PFSK-1 (cell line): ENCODE data around the gene CEMIP2.

Experiments
- FOXP2 ChIP-seq: optimal IDR thresholded peaks from 2 replicates; pipeline ENCODE3; 2011; ENCODE audit warnings: borderline replicate concordance, control low read depth, inconsistent platforms; ENCODE audit not compliant: insufficient read depth; ENCODE audit errors: extremely low read length, extremely low read depth
- POLR2AphosphoS5 ChIP-seq: IDR thresholded peaks from 2 replicates; pipeline ENCODE4 v1.6.1; 2012; ENCODE audit warnings: low read depth, mild to moderate bottlenecking, control low read depth, low read length, moderate library complexity
- SIN3A ChIP-seq: IDR thresholded peaks from 2 replicates; pipeline ENCODE4 v1.6.1; 2012; ENCODE audit warnings: mild to moderate bottlenecking, low read length, moderate library complexity, borderline replicate concordance; ENCODE audit not compliant: insufficient read depth
- TAF1 ChIP-seq: IDR thresholded peaks from 2 replicates; pipeline ENCODE4 v1.6.1; 2012; ENCODE audit warnings: low read length, control low read depth, borderline replicate concordance; ENCODE audit not compliant: insufficient read depth
- TF ChIP-seq, protein P1 (sequence below), 2 experiments: IDR thresholded peaks; 2 replicates each; pipeline versions ENCODE4 v1.6.1 to v1.8.0; 2011 to 2012; ENCODE audit warnings: low read depth in 2 of 2, low read length in 2 of 2, control low read depth in 1 of 2, inconsistent platforms in 1 of 2, mild to moderate bottlenecking in 1 of 2, moderate library complexity in 1 of 2; ENCODE audit not compliant: insufficient read depth in 1 of 2

DNA sequence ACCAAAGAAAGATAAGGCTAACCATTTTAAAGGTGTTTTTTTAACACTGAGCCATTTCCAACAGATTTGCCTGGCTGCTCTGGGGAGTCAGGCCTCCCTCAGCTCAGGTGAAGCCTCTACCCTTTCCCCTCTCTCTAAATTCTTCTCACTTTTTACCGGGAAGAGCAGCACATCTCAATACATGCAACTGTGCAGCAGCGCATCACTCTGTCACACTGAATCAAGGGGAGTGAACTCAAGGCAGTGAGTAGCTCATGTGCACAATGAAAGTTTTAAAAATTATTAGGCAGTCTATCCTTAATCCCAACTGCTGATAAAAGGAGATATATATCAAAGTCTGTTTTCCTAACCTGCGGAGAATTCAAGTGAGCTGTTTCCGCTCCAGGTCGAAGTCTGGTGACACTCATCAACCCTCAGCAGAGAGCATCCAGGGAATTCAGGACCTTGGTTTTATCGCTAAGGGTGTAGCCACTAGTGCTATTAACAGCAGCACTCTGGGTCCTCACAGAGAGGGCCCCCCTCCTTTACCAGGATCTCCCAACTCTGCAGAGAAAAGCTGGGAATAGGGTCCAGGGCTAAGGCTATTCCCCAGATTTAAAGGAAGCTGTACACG is 1.0 kb downstream of the CEMIP2 start:
- TF ChIP-seq TAF1 (no peak), POLR2AphosphoS5 (no peak), FOXP2 (no peak), SIN3A (no peak)
- TF ChIP-seq, protein P1, sequence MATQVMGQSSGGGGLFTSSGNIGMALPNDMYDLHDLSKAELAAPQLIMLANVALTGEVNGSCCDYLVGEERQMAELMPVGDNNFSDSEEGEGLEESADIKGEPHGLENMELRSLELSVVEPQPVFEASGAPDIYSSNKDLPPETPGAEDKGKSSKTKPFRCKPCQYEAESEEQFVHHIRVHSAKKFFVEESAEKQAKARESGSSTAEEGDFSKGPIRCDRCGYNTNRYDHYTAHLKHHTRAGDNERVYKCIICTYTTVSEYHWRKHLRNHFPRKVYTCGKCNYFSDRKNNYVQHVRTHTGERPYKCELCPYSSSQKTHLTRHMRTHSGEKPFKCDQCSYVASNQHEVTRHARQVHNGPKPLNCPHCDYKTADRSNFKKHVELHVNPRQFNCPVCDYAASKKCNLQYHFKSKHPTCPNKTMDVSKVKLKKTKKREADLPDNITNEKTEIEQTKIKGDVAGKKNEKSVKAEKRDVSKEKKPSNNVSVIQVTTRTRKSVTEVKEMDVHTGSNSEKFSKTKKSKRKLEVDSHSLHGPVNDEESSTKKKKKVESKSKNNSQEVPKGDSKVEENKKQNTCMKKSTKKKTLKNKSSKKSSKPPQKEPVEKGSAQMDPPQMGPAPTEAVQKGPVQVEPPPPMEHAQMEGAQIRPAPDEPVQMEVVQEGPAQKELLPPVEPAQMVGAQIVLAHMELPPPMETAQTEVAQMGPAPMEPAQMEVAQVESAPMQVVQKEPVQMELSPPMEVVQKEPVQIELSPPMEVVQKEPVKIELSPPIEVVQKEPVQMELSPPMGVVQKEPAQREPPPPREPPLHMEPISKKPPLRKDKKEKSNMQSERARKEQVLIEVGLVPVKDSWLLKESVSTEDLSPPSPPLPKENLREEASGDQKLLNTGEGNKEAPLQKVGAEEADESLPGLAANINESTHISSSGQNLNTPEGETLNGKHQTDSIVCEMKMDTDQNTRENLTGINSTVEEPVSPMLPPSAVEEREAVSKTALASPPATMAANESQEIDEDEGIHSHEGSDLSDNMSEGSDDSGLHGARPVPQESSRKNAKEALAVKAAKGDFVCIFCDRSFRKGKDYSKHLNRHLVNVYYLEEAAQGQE (IDR thresholded peaks at IDR 0.05; ENCODE audit: insufficient read depth in 1 of 2, low read depth in 2 of 2, low read length in 2 of 2), result no peak
